Activated naive CD8-positive, alpha-beta T cell (primary cell): ENCODE data around the gene MAVS.
"Not testable (repeated sequence)": the region's sequence is repeated elsewhere in the genome, so short reads cannot be mapped to it uniquely, and the experiment has no call there.

ENCODE experiments used
- H3K27ac Mint-ChIP-seq: one replicate; pipeline ENCODE4 v1.8.0; 2021; ENCODE audit warnings: mixed read lengths
- H3K27me3 Mint-ChIP-seq: one replicate; pipeline ENCODE4 v1.8.0; 2021; ENCODE audit warnings: mixed read lengths
- H3K36me3 Mint-ChIP-seq: one replicate; pipeline ENCODE4 v1.8.0; 2021; ENCODE audit warnings: mixed read lengths
- H3K4me1 Mint-ChIP-seq: one replicate; pipeline ENCODE4 v1.8.0; 2021; ENCODE audit warnings: low read depth, mixed read lengths
- H3K4me3 Mint-ChIP-seq: one replicate; pipeline ENCODE4 v1.8.0; 2021; ENCODE audit warnings: mild to moderate bottlenecking, mixed read lengths
- H3K9me3 Mint-ChIP-seq: one replicate; pipeline ENCODE4 v1.8.0; 2021; ENCODE audit warnings: low read depth, mixed read lengths

MAVS gene

DNA sequence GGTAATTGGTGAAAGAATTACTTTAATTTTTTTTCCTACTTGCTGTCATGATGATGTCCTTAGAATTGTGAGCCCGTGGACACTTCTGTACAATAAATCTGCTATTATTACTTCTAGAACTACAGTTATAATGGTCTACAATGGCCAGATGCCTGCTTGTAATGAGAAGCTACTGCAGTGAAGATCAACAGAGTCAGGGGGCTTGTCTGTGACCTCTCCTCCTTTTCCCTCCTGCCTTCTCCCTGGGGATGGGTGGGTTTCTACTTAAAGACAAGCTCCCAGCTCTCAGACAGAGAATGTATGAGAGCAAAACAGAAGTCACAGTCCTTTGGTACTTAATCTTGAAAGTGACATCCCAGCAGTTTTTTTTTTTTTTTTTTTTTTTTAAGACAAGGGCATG is 29.4 kb downstream of the MAVS start:
- Mint-ChIP-seq H3K27me3 (no peaks in the 10 kb centered on the region), H3K4me1 (peaks cover 10% of the 10 kb centered on the region), H3K36me3 (peaks cover 6% of the 10 kb centered on the region), H3K27ac (no peak overlapping the region), H3K4me3 (no peak overlapping the region), H3K9me3 (no peaks in the 10 kb centered on the region)

- Mint-ChIP-seq H3K4me3 (no peak overlapping the region), H3K36me3 (peaks cover 6% of the 10 kb centered on the region), H3K27me3 (no peaks in the 10 kb centered on the region), H3K4me1 (peaks cover 10% of the 10 kb centered on the region), H3K9me3 (no peaks in the 10 kb centered on the region), H3K27ac (no peak overlapping the region)
Observed at GRCh38 chr20:3876676-3877075, 30.0 kb downstream of the MAVS start.

DNA sequence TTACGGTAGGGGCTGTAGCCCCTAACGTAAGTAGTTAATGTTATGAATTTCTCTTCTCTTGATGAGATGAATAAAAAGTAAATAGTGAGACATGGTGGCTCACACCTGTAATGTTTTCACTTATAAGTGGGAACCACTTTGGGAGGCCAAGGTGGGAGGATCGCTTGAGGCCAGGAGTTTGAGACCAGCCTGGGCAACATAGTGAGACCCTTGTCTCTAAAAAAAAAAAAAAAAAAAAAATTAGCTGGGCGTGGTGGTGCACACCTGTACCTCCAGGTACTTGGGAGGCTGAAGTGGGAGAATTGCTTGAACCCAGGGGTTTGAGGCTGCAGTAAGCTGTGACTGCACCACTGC is 32.3 kb downstream of the MAVS start:
- not testable (repeated sequence) for H3K9me3 Mint-ChIP-seq, H3K27me3 Mint-ChIP-seq, H3K36me3 Mint-ChIP-seq, H3K4me1 Mint-ChIP-seq, H3K4me3 Mint-ChIP-seq, H3K27ac Mint-ChIP-seq

- H3K4me3 Mint-ChIP-seq, result no peak overlapping the region
- no peaks in the 10 kb centered on the region for H3K9me3 Mint-ChIP-seq
- H3K4me1 Mint-ChIP-seq, result peaks cover 20% of the 10 kb centered on the region
- peaks cover 4% of the 10 kb centered on the region for H3K36me3 Mint-ChIP-seq
- H3K27me3 Mint-ChIP-seq, result no peaks in the 10 kb centered on the region
- peak overlapping the region; percentile 0 for H3K27ac Mint-ChIP-seq
Observed at GRCh38 chr20:3885715-3886114, 39.1 kb downstream of the MAVS start.

DNA sequence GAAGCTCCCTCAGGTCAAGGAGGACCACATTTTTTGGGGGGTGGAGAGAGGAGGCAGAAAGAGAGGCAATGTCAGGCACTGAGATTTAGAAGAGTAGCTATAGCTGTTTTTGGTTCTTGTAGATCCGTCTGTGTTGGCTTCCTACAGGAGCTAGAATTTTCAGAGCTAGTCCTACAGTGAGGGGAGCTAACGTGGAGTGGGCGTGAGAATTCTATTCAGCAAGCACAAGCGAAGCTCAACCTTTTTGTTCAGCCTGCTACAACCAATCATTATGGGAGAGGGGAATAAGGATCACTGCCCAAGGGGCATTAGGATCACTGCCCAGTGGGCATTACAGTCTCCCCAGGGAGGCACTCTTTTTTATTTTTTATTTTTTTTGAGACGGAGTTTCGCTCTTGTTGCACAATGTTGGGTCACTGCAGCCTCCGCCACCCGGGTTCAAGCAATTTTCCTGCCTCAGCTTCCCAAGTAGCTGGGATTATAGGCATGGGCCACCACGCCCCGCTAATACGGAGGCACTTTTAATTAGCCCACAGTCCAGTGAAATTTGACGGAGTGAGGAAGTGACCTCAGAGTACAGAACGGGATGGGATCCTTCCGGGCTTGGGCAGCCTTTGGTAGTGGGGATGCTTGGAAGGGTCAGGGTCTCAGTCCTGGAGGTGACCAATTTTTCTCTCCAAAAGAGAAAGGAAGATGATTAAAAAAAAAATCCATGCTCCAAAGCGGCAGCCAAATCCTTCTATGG is 41.4 kb downstream of the MAVS start:
- Mint-ChIP-seq H3K4me3 (peak overlapping the region; percentile 95), H3K4me1 (peaks cover 43% of the 10 kb centered on the region), H3K27me3 (no peaks in the 10 kb centered on the region), H3K27ac (peak overlapping the region; percentile 92), H3K36me3 (peaks cover 4% of the 10 kb centered on the region), H3K9me3 (no peaks in the 10 kb centered on the region)

DNA sequence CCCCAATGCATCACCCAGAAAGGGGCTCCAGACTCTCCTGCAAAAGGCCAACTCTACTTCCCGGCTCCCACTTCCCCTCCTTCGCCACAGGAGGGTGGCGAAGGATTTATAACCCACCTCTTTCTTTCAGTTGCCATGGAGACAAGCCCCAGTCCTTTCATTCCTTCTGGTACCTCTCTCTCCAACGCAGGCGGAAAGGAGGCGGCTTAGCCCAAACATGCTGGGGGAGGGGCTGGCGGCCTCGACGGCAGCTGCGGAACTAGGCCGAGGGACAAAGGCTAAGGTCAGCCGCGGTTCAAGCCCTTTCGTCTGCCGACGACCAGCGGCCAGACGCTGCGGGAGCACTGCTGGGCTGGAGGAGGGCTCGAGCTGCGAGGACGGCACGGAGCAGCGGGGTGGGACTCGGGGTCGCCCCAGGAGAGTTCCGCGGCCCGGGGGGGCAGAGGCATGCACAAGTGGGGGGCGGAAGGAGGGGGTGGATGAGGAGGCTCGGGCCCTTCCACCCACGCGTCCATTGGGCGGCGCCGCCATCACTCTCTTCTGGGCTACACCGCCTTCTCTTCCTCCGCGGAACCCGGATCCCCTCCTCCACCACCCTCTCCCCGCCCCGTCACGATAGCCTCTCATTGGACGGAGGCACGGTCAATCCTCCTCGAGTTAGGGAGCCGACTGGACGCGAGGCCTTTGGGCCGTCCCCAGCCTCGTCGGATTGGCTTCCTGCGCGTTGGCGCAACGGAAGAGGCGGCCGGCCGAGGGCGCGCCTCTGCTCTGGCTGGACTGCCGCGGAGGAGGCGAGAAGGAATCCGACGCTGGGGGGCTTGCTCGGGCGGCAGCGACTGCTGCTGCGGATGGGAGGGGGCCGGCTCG is 42.2 kb downstream of the MAVS start, which contains the start of gene PANK2:
TSS of gene PANK2 (plus strand) at position 766 of the 867 bp plus-strand sequence.
- peaks cover 49% of the 10 kb centered on the region for H3K4me1 Mint-ChIP-seq
- peak within 1 kb of the TSS; percentile 98 for H3K27ac Mint-ChIP-seq
- H3K4me3 Mint-ChIP-seq, result peak within 1 kb of the TSS; percentile 99
- H3K36me3 Mint-ChIP-seq, result peaks cover 4% of the 10 kb centered on the region
- no peaks in the 10 kb centered on the region for H3K27me3 Mint-ChIP-seq
- no peaks in the 10 kb centered on the region for H3K9me3 Mint-ChIP-seq

DNA sequence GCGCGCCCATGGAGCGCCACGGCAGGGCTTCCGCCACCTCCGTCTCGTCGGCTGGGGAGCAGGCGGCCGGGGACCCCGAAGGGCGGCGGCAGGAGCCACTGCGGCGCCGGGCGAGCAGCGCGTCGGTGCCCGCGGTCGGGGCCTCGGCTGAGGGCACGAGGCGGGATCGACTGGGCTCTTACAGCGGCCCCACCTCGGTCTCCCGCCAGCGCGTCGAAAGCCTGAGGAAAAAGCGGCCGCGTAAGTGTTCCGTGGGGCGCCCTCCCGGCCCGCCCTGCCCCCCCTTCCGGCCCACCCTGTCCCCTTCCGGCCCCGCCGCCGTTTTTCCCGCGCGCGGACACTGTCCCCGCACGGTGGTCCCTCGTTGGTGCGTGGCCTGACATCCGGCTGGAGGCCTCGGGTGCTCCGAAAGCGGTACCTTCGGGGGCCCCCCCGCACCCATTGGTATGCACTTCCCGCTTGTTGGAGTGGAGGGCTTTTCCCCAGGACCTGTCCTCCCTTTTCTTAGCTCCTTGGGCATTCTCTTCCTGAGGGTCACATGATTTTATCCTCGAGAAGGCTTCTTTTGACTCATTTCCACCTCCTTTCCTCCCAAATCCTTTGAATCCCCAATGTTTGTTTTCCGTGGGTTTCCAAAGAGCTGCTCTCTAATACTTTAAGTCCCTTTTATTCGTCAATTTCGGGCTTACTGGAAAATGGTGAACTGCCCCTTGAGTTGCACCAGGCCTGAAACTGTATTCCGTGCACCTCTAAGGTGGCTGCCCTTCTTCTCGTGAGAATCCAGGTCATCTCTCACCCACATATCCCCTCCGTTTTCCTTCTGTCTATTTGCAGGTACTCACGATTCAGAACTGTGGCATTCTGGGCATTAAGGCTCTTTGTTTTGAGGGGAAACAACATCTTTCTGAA is 43.1 kb downstream of the MAVS start:
- H3K36me3 Mint-ChIP-seq, result peaks cover 4% of the 10 kb centered on the region

GRCh38 chr20:3890398-3890751 is 43.7 kb downstream of the MAVS start:
- H3K36me3 Mint-ChIP-seq, result peaks cover 4% of the 10 kb centered on the region
- H3K4me1 Mint-ChIP-seq, result peaks cover 54% of the 10 kb centered on the region
- peak overlapping the region; percentile 99 for H3K4me3 Mint-ChIP-seq
- H3K27me3 Mint-ChIP-seq, result no peaks in the 10 kb centered on the region
- no peaks in the 10 kb centered on the region for H3K9me3 Mint-ChIP-seq
- H3K27ac Mint-ChIP-seq, result peak overlapping the region; percentile 98

More for the DNA sequence above, 43.1 kb downstream of the MAVS start:
- Mint-ChIP-seq H3K4me1 (peaks cover 51% of the 10 kb centered on the region), H3K4me3 (peak overlapping the region; percentile 99), H3K27ac (peak overlapping the region; percentile 98), H3K9me3 (no peaks in the 10 kb centered on the region), H3K27me3 (no peaks in the 10 kb centered on the region)

DNA sequence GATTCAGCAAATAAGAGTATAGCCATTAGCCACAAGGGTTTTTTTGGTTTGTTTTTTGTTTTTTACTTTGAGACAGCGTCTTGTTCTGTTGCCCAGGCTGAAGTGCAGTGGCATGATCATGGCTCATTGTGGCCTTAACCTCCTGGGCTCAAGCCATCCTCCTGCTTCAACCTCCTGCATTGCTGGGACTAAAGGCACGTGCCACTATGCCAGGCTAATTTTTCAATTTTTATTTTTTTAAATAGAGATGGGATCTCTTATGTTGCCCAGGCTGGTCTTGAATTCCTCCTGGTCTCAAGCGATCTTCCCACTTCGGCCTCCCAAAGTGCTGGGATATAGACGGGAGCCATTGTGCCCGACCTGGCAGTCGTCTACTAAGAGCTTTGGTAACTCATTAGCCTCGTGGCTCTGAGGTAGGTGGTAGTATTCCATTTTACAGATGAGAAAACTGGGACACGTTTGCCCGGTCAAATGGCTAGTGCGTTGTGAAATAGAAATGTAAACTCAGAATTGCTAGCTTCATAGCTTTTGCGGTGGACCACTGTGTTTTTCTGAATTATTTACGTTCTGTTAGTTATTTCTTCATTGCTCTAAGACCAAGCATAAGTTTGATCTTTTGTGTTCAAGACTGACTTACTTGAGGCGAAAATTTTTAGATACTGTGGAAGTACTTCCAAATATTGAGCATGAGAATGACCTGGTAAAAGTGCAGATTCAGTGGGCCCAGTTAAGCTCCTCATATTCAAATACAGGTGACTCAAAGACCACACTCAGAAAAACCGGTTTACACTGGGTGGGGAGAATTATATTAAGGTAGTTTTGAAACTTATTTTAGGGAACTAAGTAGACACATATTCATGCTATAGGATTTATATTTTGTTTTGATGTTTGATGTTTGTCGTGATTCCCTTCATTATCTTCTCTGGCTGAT is 44.6 kb downstream of the MAVS start:
- no peaks in the 10 kb centered on the region for H3K36me3 Mint-ChIP-seq
- H3K4me3 Mint-ChIP-seq, result peak overlapping the region; percentile 99
- H3K27me3 Mint-ChIP-seq, result no peaks in the 10 kb centered on the region
- peak overlapping the region; percentile 98 for H3K27ac Mint-ChIP-seq
- no peaks in the 10 kb centered on the region for H3K9me3 Mint-ChIP-seq
- peaks cover 55% of the 10 kb centered on the region for H3K4me1 Mint-ChIP-seq

DNA sequence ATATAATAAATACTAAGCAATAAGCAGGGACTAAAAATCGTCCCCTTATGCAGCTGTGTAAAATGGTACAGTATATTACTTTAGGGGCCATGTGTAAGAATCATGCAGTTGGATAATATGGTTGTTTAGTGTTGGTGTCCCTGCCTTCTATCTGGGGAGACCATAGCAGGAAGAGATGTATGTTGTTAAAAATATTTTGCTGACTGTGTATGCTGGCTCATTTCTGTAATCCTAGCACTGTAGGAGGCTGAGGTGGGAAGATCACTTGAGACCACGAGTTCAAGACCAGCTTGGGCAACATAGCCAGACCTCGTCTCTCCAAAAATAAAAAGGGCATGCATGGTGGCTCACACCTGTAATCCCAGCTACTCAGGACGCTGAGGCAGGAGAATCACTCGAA is 48.2 kb downstream of the MAVS start:
- Mint-ChIP-seq H3K4me3 (peak overlapping the region; percentile 11), H3K4me1 (peaks cover 75% of the 10 kb centered on the region), H3K27me3 (no peaks in the 10 kb centered on the region)

GRCh38 chr20:3896302-3896701 is 49.7 kb downstream of the MAVS start:
- Mint-ChIP-seq H3K9me3 (no peaks in the 10 kb centered on the region), H3K27ac (no peak overlapping the region), H3K27me3 (no peaks in the 10 kb centered on the region), H3K36me3 (no peaks in the 10 kb centered on the region), H3K4me3 (no peak overlapping the region), H3K4me1 (peaks cover 77% of the 10 kb centered on the region)

More for the DNA sequence above, 48.2 kb downstream of the MAVS start:
- Mint-ChIP-seq H3K27ac (peak overlapping the region; percentile 52), H3K9me3 (no peaks in the 10 kb centered on the region), H3K36me3 (no peaks in the 10 kb centered on the region)

DNA sequence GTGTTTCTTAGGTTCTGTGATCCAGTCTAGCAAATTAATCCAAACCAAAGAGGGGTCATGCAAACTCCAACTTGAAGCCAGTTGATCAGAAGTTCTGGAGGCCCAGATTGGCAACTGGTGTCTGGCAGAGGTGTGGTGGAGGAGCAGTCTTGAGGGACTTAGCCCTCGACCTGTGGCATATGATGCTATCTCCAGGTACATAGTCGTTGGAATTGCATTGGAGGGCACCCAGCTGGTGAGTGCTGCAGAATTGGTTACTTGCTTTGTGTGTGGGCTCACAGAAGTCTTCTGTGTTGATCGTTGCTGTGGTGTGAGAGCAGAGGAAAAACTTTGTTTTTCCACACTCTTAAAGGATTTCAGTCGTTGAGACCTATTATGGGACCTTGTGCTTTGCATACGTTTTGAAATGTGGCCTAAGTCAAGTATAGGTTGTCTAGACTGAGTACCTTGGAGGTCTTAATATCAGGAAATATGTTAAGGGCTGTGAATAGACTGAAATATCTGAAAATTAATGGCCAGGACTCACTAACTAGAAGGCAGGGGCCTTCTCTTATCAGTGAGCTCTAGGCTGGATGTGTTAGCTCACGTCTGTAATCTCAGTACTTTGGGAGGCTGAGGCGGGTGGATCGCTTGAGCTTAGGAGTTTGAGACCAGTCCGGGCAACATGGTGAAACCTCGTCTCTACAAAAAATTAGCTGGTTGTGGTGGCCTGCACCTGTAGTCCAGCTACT is 50.4 kb downstream of the MAVS start:
- peak overlapping the region; percentile 64 for H3K27ac Mint-ChIP-seq
- no peaks in the 10 kb centered on the region for H3K36me3 Mint-ChIP-seq
- H3K9me3 Mint-ChIP-seq, result no peaks in the 10 kb centered on the region
- H3K4me1 Mint-ChIP-seq, result peaks cover 77% of the 10 kb centered on the region
- H3K4me3 Mint-ChIP-seq, result no peak overlapping the region
- no peaks in the 10 kb centered on the region for H3K27me3 Mint-ChIP-seq

- not testable (repeated sequence) for H3K27ac Mint-ChIP-seq, H3K27me3 Mint-ChIP-seq, H3K9me3 Mint-ChIP-seq, H3K4me3 Mint-ChIP-seq, H3K36me3 Mint-ChIP-seq
- H3K4me1 Mint-ChIP-seq, result peaks cover 73% of the 10 kb centered on the region
Observed at GRCh38 chr20:3898181-3898580, 51.5 kb downstream of the MAVS start.
